Subcutaneous adipose tissue (tissue), 4 donors: ENCODE data around the gene UGP2. TPM values are rescaled to one million over a fixed set of nuclear protein-coding genes. Genes with fewer than 3 reads are reported as not detected.

ENCODE experiments used
- small RNA-seq: library from RNA; depleted of rRNA; stranded (forward); fragments of <200 nt; gene quantifications from one replicate; pipeline ENCODE3, GENCODE V24; 2016
- total RNA-seq, 4 donors: library from RNA; depleted of rRNA; stranded (reverse); fragments of >200 nt; gene quantifications; one replicate each; pipeline ENCODE4 v1.1.0, GENCODE V29; 2016
- TF ChIP-seq, protein P1 (sequence below): fragments of 450-650 bp; IDR thresholded peaks from one replicate; pipeline ENCODE4 v1.5.1; 2016; ENCODE audit warnings: low read depth, mild to moderate bottlenecking, control low read depth, antibody characterized with exemption, moderate library complexity

UGP2 gene
- total RNA-seq, 4 donors from 2014 or later = 176 to 404 (median 321) TPM

- TF ChIP-seq, protein P1, sequence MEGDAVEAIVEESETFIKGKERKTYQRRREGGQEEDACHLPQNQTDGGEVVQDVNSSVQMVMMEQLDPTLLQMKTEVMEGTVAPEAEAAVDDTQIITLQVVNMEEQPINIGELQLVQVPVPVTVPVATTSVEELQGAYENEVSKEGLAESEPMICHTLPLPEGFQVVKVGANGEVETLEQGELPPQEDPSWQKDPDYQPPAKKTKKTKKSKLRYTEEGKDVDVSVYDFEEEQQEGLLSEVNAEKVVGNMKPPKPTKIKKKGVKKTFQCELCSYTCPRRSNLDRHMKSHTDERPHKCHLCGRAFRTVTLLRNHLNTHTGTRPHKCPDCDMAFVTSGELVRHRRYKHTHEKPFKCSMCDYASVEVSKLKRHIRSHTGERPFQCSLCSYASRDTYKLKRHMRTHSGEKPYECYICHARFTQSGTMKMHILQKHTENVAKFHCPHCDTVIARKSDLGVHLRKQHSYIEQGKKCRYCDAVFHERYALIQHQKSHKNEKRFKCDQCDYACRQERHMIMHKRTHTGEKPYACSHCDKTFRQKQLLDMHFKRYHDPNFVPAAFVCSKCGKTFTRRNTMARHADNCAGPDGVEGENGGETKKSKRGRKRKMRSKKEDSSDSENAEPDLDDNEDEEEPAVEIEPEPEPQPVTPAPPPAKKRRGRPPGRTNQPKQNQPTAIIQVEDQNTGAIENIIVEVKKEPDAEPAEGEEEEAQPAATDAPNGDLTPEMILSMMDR = no peak
These were observed 72.6 kb downstream of the UGP2 start for GRCh38 chr2:63914311-63914710.

DNA sequence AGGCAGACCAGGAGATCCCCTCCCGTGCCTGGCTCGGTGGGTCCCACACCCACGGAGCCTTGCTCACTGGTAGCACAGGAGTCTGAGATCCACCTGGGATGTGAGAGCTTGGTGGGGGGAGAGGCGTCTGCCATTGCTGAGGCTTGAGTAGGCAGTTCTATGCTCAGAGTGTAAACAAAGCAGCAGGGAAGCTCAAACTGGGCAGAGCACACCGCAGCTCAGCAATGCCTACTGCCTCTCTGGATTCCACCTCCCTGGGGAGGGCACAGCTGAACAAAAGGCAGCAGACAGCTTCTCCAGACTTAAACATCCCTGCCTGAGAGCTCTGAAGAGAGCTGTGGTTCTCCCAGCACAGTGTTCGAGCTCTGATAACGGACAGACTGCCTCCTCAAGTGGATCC lies 85.1 kb downstream of the UGP2 start:
- TF ChIP-seq, protein P1 = no peak

Small RNA genes lying within 50 kb of the gene (small RNA-seq; reads per million reads assigned to genes)
- gene RF01293 = not detected

Other genes with a start within 250 kb of the UGP2 start
- 10 to 100 TPM; 27.1 to 36.7 (median 27.9) TPM for gene VPS54, start 177.5 kb downstream of the UGP2 start, total RNA-seq